Prostate gland (tissue), 2 donors: ENCODE data around the gene IRAK3.

Experiments used
- CTCF ChIP-seq, 4 experiments: fragments of 200-600 bp in 2 of 4; fragments of 450-650 bp in 2 of 4; sonication (generic) in 2 of 4; IDR thresholded peaks; 1 replicate in 3 of 4; 2 replicates in 1 of 4; pipeline ENCODE4 v1.5.1; 2016 to 2019; ENCODE audit warnings: antibody characterized with exemption in 4 of 4, mild to moderate bottlenecking in 2 of 4, moderate library complexity in 2 of 4
- POLR2A ChIP-seq: fragments of 450-650 bp; IDR thresholded peaks from one replicate; pipeline ENCODE4 v1.6.1; 2016; ENCODE audit warnings: antibody characterized with exemption, mild to moderate bottlenecking
- POLR2AphosphoS5 ChIP-seq: sonication (generic); formaldehyde crosslinking; IDR thresholded peaks from one replicate; pipeline ENCODE4 v1.6.1; 2017; ENCODE audit warnings: antibody characterized with exemption

DNA sequence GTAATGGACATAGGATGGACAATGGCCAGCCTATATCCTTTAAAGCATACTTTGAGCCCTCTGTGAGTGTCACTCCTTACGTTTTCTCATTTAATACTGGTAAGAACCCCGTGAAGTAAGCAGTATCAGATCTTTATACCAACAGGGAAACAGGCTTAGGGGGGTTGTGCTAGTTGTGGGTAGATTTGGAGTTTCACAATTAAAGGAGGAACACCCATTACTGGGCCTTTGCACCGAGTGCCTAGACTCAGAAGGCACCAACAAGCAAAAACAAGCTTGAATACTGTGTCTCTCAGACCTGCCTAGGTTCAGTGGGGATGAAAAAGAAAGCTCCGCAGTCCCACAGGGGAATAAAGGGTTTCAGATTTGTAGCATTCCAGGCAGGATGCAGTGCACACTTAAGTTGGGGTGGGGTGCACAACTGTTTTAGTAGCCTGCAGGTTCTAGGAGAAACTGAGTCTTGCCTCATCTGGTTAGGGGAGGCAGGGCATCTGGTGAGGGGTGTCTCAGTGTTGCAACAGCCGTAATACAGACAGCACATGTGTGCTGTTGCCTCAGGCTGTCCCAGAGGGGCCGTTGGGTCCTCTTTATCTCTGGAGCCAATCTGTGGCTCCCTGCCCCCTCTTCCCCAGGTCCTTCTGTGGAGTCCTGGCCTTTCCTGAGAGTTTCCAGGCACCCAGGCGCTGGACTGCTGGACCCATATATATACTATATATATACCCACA is 51.2 kb downstream of the IRAK3 start:
- TF ChIP-seq POLR2A (no peak), POLR2AphosphoS5 (no peak), CTCF (IDR thresholded peaks at IDR 0.05) (no peak)
